OCI-M1 (cell line): Measurements from ENCODE around the gene MEI1.
"Not testable (repeated sequence)": the region's sequence is repeated elsewhere in the genome, so short reads cannot be mapped to it uniquely, and the experiment has no call there.

Source experiments
- DNase-seq: peaks from one replicate; lab custom pipeline; 2025; lab: John Stamatoyannopoulos, UW

Gene MEI1

DNA sequence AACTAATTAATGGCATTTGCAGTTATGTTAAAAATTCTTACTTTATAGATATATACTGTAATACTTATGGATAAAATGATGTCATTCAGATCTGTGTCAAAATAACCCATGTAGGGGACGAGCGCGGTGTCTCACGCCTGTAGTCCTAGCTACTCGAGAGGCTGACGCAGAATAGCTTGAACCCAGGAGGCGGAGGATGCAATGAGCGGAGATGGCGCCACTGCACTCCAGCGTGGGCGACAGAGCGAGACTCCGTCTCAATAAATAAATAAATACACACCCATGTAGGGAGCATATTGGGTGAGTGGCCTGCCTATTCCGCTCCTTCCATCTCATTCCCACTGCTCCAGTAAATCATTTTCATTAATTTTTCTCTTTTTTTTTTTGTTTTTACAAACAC lies 17.7 kb upstream of the MEI1 start:
- DNase-seq, result peak; percentile 23

- peak; percentile 94 for DNase-seq
Observed at GRCh38 chr22:41682033-41682807, 17.1 kb upstream of the MEI1 start.

- DNase-seq, result no peak
Observed at GRCh38 chr22:41683052-41683451, 16.3 kb upstream of the MEI1 start.

- DNase-seq, result no peak
Observed at GRCh38 chr22:41683616-41684015, 15.7 kb upstream of the MEI1 start.

DNA sequence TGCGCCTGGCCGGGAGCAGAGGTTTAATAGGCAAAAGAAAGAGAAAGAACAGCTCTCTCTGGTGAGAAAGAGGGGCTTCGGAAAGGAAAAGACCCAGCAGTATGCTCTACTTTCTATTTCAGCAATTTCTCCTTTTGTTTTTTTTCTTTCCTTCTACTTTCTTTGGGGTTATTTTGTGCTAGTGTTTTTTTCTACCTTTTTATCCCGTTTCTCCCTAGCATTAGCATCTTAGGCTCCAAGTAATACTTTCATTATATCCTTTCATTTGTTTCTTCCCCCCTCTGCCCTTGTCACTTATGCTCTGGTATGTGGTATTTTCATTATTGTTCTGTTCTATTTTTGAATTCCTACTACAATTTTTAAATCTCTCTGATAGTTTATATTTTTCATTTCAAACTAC lies 15.1 kb upstream of the MEI1 start:
- DNase-seq, result no peak

DNA sequence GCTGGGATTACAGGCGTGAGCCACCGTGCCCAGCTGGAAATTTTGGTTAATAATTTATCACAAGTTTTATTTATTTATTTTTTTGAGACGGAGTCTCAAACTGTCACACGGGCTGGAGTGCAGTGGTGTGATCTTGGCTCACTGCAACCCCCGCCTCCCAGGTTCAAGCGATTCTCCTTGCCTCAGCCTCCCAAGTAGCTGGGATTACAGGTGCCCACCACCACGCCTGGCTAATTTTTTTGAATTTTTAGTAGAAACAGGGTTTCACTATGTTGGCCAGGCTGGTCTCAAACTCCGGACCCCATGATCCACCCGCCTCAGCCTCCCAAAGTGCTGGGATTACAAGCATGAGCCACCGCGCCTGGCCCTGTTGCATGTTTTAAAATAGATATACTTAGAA lies 12.4 kb upstream of the MEI1 start:
- not testable (repeated sequence) for DNase-seq

GRCh38 chr22:41687901-41688364 lies 11.4 kb upstream of the MEI1 start:
- DNase-seq, result peak; percentile 47

DNA sequence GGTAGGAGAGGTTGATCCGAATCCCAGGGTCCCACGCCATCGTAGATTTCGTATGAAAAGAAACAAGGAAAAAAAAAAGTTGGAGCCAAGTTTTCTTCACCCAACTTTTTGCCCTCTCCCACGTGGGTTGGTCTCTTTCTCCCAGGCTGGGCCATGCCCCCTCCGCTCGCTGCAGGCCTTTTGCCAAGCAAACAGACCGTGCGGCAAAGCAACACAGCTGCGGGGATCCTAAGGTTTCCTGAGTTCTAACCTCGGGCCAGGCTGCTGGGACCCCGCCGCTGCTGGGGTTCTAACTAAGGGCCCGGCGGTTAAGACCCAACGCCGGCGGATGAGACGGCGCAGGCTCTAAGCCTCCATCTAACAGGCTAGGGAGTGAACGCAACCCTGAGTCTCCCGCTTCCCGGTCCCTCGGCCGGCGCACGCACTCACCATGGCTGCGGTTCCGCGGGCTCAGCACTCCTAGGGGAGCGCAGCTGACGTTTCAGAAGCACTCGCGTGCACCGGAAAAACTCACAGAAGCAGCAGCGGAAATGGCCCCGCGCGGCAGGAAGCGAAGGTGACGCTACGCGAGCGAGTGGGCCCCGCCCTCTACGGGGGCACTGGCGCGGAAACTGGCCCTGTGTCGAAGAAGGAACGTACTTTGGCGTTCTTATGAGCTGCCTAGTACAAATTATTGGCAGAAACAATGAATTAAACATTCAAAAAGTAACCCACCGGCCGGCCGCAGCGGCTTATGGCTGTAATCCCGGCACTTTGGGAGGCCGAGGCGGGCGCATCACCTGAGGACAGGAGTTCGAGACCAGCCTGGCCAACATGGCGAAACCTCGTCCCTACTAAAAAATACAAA lies 10.7 kb upstream of the MEI1 start, which contains the start of gene SNU13:
Gene SNU13 (minus strand): TSS at position 503 of the 847 bp plus-strand sequence. CDS start 71 bp downstream, at position 432.
- DNase-seq, result peak; percentile 94

DNA sequence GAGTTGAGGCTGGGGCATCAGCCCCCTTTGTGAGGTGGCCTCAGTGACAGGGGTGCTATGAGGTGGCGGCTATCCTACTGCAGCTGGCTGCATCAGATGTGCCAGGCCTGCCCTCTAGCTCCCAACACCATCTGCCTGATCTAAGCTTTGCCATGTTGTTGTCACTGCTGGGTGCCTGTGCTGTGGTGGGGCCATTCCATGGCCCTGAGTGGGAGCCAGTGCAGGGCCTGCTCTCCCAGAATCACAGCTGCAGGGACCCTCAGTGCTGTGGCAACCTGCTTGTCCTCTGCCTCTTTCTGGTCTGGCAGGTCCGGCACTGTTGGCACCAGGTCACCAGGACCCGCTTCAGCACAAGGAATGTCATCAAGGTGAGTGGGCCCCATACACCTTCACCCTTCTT lies 8.8 kb upstream of the MEI1 start:
- DNase-seq, result no peak

DNA sequence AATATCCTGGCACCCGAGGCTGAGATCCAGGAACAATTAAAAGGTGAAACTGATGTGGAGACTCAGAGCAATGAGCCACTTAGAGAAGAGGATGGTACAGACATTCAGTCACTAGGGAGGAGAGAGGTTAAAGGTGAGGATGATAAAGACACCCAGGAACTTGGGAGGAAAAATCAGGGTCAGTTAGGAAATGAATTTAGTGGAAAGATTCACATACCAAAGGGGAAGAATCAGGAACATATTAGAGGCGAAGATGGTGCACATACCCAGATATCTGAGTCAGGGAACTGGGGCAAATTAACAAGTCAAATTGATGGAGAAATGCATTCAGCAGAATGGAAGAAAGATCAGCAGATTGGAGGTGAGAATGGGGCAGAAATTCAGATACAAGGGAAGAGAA lies 4.1 kb upstream of the MEI1 start:
- no peak for DNase-seq

DNA sequence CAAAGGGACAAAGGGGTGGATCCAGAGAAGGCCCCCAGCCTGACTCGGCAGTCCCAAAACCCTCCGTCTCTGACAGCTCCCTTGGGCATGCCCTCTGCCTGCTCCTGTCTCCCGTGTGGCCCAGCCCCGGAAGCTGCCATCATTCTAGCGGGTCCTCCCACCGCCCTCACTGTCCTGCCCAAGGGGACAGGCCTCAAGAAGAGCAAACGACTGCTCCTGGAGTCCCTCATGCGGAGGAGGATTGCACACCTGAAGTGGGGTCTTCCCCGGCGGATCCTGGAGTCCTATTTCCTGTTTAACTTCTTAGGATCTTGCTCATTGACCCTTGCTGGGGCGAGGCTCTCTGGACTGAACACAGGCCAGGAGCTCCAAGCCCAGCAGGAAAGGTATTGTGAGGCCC lies 2.6 kb upstream of the MEI1 start:
- no peak for DNase-seq

DNA sequence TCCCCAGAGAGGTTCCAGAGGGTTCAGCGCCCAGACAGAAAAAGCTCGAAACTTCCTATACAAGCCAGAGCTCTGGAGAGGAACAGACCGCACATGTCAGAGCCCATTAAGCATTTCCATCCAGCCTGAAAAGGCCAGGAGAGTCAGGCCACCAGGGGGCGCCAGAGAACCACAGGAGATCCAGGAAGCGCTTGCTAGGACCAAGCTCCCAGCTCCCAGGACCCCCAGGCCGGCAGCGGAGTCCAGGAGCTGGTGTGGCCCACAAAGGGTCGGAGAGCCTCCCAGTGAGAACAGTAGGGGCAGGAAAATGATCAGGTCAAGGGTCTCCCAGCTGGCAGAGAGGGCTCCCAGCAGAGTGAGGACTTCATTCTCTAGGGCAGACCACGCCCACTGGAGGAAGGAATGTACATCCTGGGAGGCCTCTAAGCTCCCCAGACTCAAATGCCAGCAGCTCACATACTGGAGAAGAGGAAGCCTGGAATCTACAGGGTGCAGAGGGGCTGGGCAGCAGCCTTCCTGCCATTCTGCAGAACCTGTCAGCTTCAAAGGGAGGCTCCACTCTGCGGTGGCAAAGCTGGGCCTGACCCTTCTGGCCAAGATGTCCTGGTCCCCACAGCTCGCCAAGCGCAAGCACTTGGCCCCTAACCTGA lies 2.1 kb upstream of the MEI1 start:
- peak; percentile 93 for DNase-seq

GRCh38 chr22:41700108-41700364 lies 733 bp downstream of the MEI1 start:
- no peak for DNase-seq

GRCh38 chr22:41702763-41703162 lies 3.5 kb downstream of the MEI1 start:
- DNase-seq, result no peak

- DNase-seq, result no peak
Observed at GRCh38 chr22:41709341-41709740, 10.0 kb downstream of the MEI1 start.

GRCh38 chr22:41713004-41713403 lies 13.7 kb downstream of the MEI1 start:
- no peak for DNase-seq

DNA sequence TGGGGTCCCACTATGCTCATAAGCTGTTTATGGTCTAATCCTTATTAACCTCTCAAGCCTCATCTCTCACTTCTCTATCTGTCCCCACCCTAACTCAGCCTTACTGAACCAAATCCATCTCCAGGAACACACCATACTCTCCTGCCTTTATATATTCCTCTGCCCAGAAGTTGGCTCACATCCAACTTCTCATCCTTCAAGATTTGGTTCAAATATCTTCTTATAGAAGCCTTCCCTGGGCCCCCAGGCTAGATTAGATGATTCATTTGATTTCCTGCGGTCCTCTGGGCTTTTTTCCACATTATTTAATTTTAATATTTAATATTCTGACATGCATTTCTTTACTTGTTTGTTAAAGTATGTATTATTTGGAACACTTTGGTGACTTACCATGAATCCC lies 23.2 kb downstream of the MEI1 start:
- no peak for DNase-seq

- DNase-seq, result peak; percentile 62
Observed at GRCh38 chr22:41725510-41726110, 26.3 kb downstream of the MEI1 start.

DNA sequence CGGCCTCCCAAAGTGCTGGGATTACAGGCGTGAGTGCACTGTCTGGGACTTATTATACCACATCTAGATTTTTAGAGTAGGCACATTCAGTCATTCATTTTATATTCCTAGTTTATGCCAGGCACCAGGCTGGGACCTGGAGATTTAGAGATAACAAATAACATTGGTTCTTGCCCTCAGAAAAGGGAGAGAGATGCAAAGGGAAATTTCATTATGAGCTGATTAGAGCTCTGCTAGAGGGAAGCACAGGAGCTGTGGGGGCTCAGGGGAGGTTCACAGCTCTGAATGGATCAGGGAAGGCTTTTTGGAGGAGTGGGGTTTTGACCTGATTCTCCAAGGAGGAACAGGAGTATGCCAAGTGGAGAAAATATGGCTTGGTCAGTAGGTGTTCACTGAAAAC lies 32.3 kb downstream of the MEI1 start:
- no peak for DNase-seq

- DNase-seq, result no peak
Observed at GRCh38 chr22:41732096-41732772, 32.9 kb downstream of the MEI1 start.

DNA sequence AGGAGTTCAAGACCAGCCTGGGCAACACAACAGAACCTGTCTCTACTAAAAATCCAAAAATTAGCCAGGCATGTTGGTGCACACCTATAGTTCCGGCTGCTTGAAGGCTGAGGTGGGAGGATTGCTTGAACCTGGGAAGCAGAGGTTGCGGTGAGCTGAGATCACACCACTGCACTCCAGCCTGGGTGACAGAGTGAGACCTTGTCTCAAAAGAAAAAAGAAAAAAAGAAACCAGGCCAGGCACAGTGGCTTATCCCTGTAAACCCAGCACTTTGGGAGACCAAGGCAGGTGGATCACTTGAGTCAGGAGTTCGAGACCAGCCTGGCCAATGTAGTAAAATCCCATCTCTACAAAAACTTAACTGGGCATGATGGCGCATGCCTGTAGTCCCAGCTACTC lies 33.9 kb downstream of the MEI1 start:
- not testable (repeated sequence) for DNase-seq

GRCh38 chr22:41739576-41739975 lies 40.3 kb downstream of the MEI1 start:
- no peak for DNase-seq
